ENCODE data around the gene LCORL. TPM values are rescaled to one million over a fixed set of nuclear protein-coding genes. Genes with fewer than 3 reads are reported as not detected.

Gene LCORL
- total and polyA plus RNA-seq, 2 experiments from 2014 or later = 21.0 to 28.7 TPM

GRCh38 chr4:17968721-17969120, 52.8 kb downstream of the LCORL start:
- Histone ChIP-seq H3K36me3 (ENCODE audit: insufficient read depth) (no peaks in the 10 kb centered on the region), H3K4me1 (ENCODE audit: insufficient read depth) (no peaks in the 10 kb centered on the region), H2AFZ (no peak overlapping the region), H3K79me2 (replicated peaks; ENCODE audit: insufficient read depth) (peaks cover 6% of the 10 kb centered on the region; the same call in 1 of the 2 replicates), H3K27me3 (ENCODE audit: insufficient read depth) (no peaks in the 10 kb centered on the region), H3K4me2 (no peak overlapping the region), H3K27ac (ENCODE audit: low read depth) (no peak overlapping the region), H3K4me3 (no peak overlapping the region), H3F3A (replicated peaks; ENCODE audit: low read depth) (no peaks in the 10 kb centered on the region), H4K20me1 (replicated peaks; ENCODE audit: insufficient read depth) (peaks cover 4% of the 10 kb centered on the region; the same call in 1 of the 2 replicates), H3K9me2 (ENCODE audit: insufficient read depth) (no peaks in the 10 kb centered on the region)
- no peaks in the 10 kb centered on the region for H3K4me1 Mint-ChIP-seq
- H3K36me3 Mint-ChIP-seq (ENCODE audit: low read depth) = no peaks in the 10 kb centered on the region
- DNase-seq (ENCODE audit: low spot score) (no peak), ATAC-seq (no peak)
- H3K27ac Mint-ChIP-seq = no peak overlapping the region
- H3K4me3 Mint-ChIP-seq = no peak overlapping the region
- no peaks in the 10 kb centered on the region for H3K27me3 Mint-ChIP-seq (ENCODE audit: insufficient read depth, low read depth, poor library complexity)
- H3K9me3 Mint-ChIP-seq = no peaks in the 10 kb centered on the region
- TF ChIP-seq REST (IDR thresholded peaks at IDR 0.05; ENCODE audit: unreplicated experiment) = no peak
- TF ChIP-seq EZH2 (IDR thresholded peaks at IDR 0.05; ENCODE audit: low read depth, unreplicated experiment) = no peak
- no peak for TF ChIP-seq STAT1 (IDR thresholded peaks at IDR 0.05; ENCODE audit: unreplicated experiment)
- no peak for TF ChIP-seq CREB1 (CRISPR knock-in tag; IDR thresholded peaks at IDR 0.05; ENCODE audit: low read depth)
- TF ChIP-seq CTCF (conservative IDR thresholded peaks at IDR 0.05; ENCODE audit: low read depth in 2 of 2) = no peak
- TF ChIP-seq ETS1 (IDR thresholded peaks at IDR 0.05) = no peak
- TF ChIP-seq JUNB (IDR thresholded peaks at IDR 0.05; ENCODE audit: unreplicated experiment) = no peak
- no peak for TF ChIP-seq ZNF331 (CRISPR knock-in tag; IDR thresholded peaks at IDR 0.05; ENCODE audit: low read depth)
- TF ChIP-seq ZNF462 (CRISPR knock-in tag; IDR thresholded peaks at IDR 0.05) = no peak
- TF ChIP-seq EZH2phosphoT487 (IDR thresholded peaks at IDR 0.05; ENCODE audit: unreplicated experiment) = no peak
- no peak for TF ChIP-seq ZNF114 (CRISPR knock-in tag; IDR thresholded peaks at IDR 0.05)
- no peak for TF ChIP-seq NANOG (IDR thresholded peaks at IDR 0.05; ENCODE audit: borderline replicate concordance)
